Spinal cord (tissue), 10 donors: ENCODE data around the gene MINDY2. TPM values are rescaled to one million over a fixed set of nuclear protein-coding genes. Genes with fewer than 3 reads are reported as not detected.
A peak's percentile ranks its signal among the peaks of the same experiment; 100 is the strongest.

Experiments used
- DNase-seq, 6 donors: peaks; one replicate each; pipeline versions ENCODE4 v3.0.0 to v3.0.0-alpha.2; 2013 to 2015; ENCODE audit warnings: low spot score in 6 of 6, low read depth in 4 of 6
- H3K27ac ChIP-seq: one replicate; pipeline ENCODE4 v1.5.1; 2013; ENCODE audit warnings: low read depth, low read length, control low read depth
- H3K27me3 ChIP-seq: one replicate; pipeline ENCODE4 v1.6.1; 2013; ENCODE audit warnings: low read length; ENCODE audit not compliant: control insufficient read depth, insufficient read depth
- H3K36me3 ChIP-seq: one replicate; pipeline ENCODE4 v1.6.1; 2013; ENCODE audit warnings: low read length; ENCODE audit not compliant: control insufficient read depth, insufficient read depth
- H3K4me1 ChIP-seq: one replicate; pipeline ENCODE4 v1.6.1; 2013; ENCODE audit warnings: low read length; ENCODE audit not compliant: control insufficient read depth, insufficient read depth
- H3K4me3 ChIP-seq: one replicate; pipeline ENCODE4 v1.5.1; 2013; ENCODE audit warnings: low read depth, low read length, control low read depth
- H3K9me3 ChIP-seq: one replicate; pipeline ENCODE4 v1.6.1; 2013; ENCODE audit warnings: low read length; ENCODE audit not compliant: control insufficient read depth, insufficient read depth
- WGBS: methylation state at CpG from one replicate; pipeline ENCODE4 v1.1.5; 2013; ENCODE audit warnings: missing lambda C conversion rate; ENCODE audit not compliant: insufficient coverage; 5-methylcytosine and 5-hydroxymethylcytosine counted together
- polyA plus RNA-seq, 2 donors: library from polyadenylated mRNA; unstranded; fragments of 120-200 nt; gene quantifications; one replicate each; pipeline ENCODE4 v1.2.1, GENCODE V29; 2013; ENCODE audit not compliant: insufficient read length in 2 of 2
- small RNA-seq: library from RNA; depleted of rRNA; stranded (forward); fragments of <200 nt; gene quantifications from one replicate; pipeline ENCODE3, GENCODE V24; 2014; ENCODE audit warnings: low replicate concordance
- total RNA-seq, 2 donors: library from RNA; depleted of rRNA in 1 of 2; stranded (reverse); fragments of 120-200 nt in 1 of 2; fragments of >200 nt in 1 of 2; gene quantifications; one replicate each; pipeline versions ENCODE4 v1.2.3 to v1.2.4, GENCODE V29; 2013 to 2014
- donor health status: healthy.

The MINDY2 gene
- total and polyA plus RNA-seq, 4 donors = 15.8 to 48.1 (median 18.8) TPM

DNA sequence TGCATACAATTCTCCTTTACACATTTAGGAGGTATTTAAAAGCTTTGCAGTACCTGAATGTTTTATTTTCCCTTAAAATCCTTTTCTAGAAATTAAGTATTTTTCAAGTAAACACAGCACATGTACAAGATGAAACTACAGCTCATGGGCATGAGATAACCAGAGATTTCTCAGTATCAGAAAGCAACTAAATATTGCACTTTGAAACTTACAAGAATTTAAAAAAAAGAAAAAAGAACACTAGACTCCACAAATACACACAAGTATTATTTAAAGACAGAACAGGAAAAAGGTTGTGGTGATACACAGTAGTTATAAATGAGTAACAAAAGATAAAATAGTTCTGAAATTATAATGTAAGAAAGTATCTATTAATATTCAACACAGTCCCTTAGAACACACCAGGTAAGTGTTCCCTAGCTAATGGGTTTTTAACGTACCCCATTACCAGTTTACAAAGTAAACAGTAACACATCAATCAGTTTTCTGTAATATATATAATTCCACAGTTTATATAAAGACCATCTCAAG lies 127.1 kb downstream of the MINDY2 start:
- Histone ChIP-seq H3K4me1 (no peaks in the 10 kb centered on the region), H3K9me3 (no peaks in the 10 kb centered on the region), H3K27ac (no peak overlapping the region), H3K4me3 (no peak overlapping the region), H3K27me3 (no peaks in the 10 kb centered on the region), H3K36me3 (peaks cover 13% of the 10 kb centered on the region)
- DNase-seq = no peak
- no CpG with 5 or more reads among the region's 1 CpG for WGBS

DNA sequence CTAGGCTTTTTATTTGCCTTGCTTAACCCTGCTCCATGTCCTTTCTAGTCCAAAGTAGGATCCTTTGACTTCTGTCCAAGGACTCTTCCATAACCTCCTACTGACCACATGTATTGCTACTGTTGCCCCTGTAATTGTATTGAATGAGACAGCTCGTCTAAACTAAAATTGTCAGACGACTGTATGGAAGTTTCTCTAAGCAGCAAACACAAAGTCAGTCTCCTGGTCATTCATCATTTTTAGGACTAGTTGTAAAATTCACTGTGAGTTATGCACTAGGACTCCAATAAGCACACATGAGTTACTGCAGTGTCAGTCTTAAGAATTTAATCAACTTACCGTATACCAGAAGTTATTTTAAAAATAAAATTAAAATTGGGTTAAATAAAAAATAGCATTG lies 129.5 kb downstream of the MINDY2 start:
- no peak overlapping the region for H3K4me3 ChIP-seq
- H3K27me3 ChIP-seq = no peaks in the 10 kb centered on the region
- DNase-seq = no peak
- no peak overlapping the region for H3K27ac ChIP-seq
- H3K4me1 ChIP-seq = no peaks in the 10 kb centered on the region
- H3K36me3 ChIP-seq = peaks cover 14% of the 10 kb centered on the region
- no CpG with 5 or more reads among the region's 3 CpGs for WGBS
- H3K9me3 ChIP-seq = no peaks in the 10 kb centered on the region

DNA sequence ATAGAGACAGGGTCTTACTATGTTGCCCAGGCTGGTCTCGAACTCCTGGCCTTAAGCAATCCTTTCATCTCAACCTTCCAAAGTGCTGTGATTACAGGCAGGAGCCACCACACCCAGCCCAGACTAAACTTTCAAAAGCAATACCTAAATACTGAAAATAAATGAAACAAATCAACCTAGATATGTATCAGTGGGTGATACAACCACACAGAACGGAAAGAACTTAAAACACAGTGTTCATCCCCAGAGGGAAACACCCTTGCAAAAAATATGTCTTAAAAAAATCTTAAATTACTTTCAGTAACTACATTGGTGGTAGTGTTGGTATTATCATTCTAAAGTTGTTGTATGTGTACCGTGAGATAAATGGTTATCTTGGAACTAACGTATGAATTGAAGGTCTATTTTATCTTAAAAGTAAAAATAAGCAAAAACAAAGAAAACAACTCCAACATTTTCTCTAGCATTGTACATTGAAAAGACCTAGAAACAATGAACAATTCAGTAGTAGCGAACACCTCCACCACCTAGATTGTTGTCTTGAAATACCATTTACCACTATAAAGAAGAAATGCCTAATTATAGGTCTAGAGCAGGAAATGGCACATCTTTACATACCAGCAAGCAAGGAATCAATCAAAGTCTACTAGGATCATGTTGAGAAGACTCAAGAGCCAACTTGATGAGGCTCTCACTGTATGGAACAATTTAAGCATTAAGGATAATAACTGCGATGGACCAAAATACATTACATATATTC lies 137.6 kb downstream of the MINDY2 start:
- no peak overlapping the region for H3K4me3 ChIP-seq
- no peak for DNase-seq
- H3K9me3 ChIP-seq = no peaks in the 10 kb centered on the region
- H3K4me1 ChIP-seq = no peaks in the 10 kb centered on the region
- 100% methylated on average over 1 of the region's 6 CpGs for WGBS
- no peak overlapping the region for H3K27ac ChIP-seq
- H3K36me3 ChIP-seq = peaks cover 12% of the 10 kb centered on the region
- H3K27me3 ChIP-seq = no peaks in the 10 kb centered on the region

DNA sequence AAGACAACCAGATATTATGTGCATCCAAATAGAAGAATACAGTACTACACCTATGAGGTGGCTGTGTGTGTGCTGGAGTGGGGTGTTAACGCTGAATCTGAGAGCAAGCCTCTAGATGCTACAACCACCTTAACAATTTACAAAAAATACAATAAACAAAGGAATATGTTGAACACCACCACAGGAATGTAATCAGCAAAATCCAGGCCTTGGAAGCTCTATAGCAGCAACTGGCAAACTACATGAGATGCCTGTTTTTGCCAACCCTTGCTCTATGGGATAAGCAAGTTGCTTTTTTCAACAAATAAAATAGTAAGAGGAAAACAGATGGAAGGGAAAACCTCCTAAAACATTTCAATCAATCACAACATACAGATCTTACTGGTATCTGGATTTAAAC lies 138.5 kb downstream of the MINDY2 start:
- Histone ChIP-seq H3K4me3 (no peak overlapping the region), H3K27ac (no peak overlapping the region), H3K9me3 (no peaks in the 10 kb centered on the region), H3K36me3 (peaks cover 4% of the 10 kb centered on the region), H3K4me1 (no peaks in the 10 kb centered on the region), H3K27me3 (no peaks in the 10 kb centered on the region)
- peak in 1 of 6 donors; percentile 23 for DNase-seq
- no CpG with 5 or more reads among the region's 1 CpG for WGBS

DNA sequence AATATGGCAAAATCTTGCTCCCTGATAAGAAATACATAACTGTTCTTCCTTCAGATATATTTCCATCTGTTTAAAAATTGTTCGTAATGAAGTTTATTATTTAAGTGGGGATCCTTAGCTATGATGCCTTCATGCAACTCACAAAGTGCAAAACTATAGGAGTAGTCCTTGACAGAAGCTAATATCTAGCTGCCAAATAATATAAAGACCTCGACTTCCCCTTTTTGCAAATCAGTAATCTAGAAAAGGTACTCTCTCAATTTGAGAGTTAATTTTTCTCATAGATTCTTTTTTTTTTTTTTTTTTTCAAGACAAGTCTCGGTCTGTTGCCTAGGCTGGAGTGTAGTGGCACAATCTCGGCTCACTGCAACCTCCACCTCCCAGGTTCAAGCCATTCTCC lies 139.4 kb downstream of the MINDY2 start:
- H3K9me3 ChIP-seq = no peaks in the 10 kb centered on the region
- no peaks in the 10 kb centered on the region for H3K4me1 ChIP-seq
- H3K36me3 ChIP-seq = peaks cover 8% of the 10 kb centered on the region
- WGBS = no CpG with 5 or more reads among the region's 4 CpGs
- H3K27me3 ChIP-seq = no peaks in the 10 kb centered on the region
- H3K27ac ChIP-seq = no peak overlapping the region
- no peak overlapping the region for H3K4me3 ChIP-seq
- no peak for DNase-seq

Small RNA genes lying within 50 kb of the gene (small RNA-seq; reads per million reads assigned to genes)
- gene RF00012 = 0.06 reads per million
- gene ZNF444P1 = not detected

Other genes with a start within 250 kb of the MINDY2 start
- 100 to 1,000 TPM; 108 to 119 TPM for gene ADAM10, start 21.6 kb upstream of the MINDY2 start, total RNA-seq
- gene ADAM10, start 21.6 kb upstream of the MINDY2 start, polyA plus RNA-seq = 10 to 100 TPM; 67.2 to 87.7 TPM
- 10 to 100 TPM; 92.0 to 93.4 TPM for gene SLTM, start 162.4 kb downstream of the MINDY2 start, total RNA-seq
- 10 to 100 TPM; 90.5 TPM for gene SLTM, start 162.4 kb downstream of the MINDY2 start, polyA plus RNA-seq
- gene RNF111, start 216.4 kb downstream of the MINDY2 start, total RNA-seq = 10 to 100 TPM; 22.0 to 49.1 TPM
- 10 to 100 TPM; 35.4 to 39.4 TPM for gene RNF111, start 216.4 kb downstream of the MINDY2 start, polyA plus RNA-seq